OCI-LY1 (cell line): ENCODE results near the gene CREB3L2.

Source experiments
- H2AFZ ChIP-seq: fragments of 200-600 bp; sonication (generic), shearing (Covaris generic); 2 replicates; pipeline ENCODE4 v1.6.0; 2014; ENCODE audit warnings: antibody characterized with exemption, mild to moderate bottlenecking, low read length
- H3F3A ChIP-seq: fragments of 200-600 bp; sonication (generic), shearing (Covaris generic); 2 replicates; pipeline ENCODE4 v1.6.0; 2014; ENCODE audit warnings: mild to moderate bottlenecking, antibody characterized with exemption, low read length, moderate library complexity; ENCODE audit not compliant: insufficient read depth
- H3K27ac ChIP-seq: fragments of 200-600 bp; sonication (generic); 2 replicates; pipeline ENCODE4 v1.5.1; 2014; ENCODE audit warnings: low read length, mixed run types, mild to moderate bottlenecking, low read depth; ENCODE audit not compliant: poor library complexity, severe bottlenecking
- H3K27me3 ChIP-seq: fragments of 200-600 bp; sonication (generic); 2 replicates; pipeline ENCODE4 v1.6.0; 2014; ENCODE audit warnings: antibody characterized with exemption, mild to moderate bottlenecking, low read length, moderate library complexity; ENCODE audit not compliant: insufficient read depth
- H3K36me3 ChIP-seq: fragments of 200-600 bp; sonication (generic); 2 replicates; pipeline ENCODE4 v1.6.1; 2014; ENCODE audit warnings: mild to moderate bottlenecking, antibody characterized with exemption, low read length, moderate library complexity, mixed read lengths; ENCODE audit not compliant: insufficient read depth
- H3K4me1 ChIP-seq: fragments of 200-600 bp; sonication (generic); 2 replicates; pipeline ENCODE4 v1.5.1; 2014; ENCODE audit warnings: mild to moderate bottlenecking, low read length, moderate library complexity; ENCODE audit not compliant: insufficient read depth, severe bottlenecking
- H3K4me2 ChIP-seq: fragments of 200-600 bp; sonication (generic), shearing (Covaris generic); 2 replicates; pipeline ENCODE4 v1.6.1; 2014; ENCODE audit warnings: low read length
- H3K4me3 ChIP-seq: fragments of 200-600 bp; sonication (generic); 2 replicates; pipeline ENCODE4 v1.5.1; 2014; ENCODE audit warnings: low read length, low read depth, mild to moderate bottlenecking, mixed read lengths; ENCODE audit not compliant: poor library complexity, severe bottlenecking
- H3K79me2 ChIP-seq: fragments of 200-600 bp; shearing (Covaris generic); 2 replicates; pipeline ENCODE4 v1.6.1; 2016; ENCODE audit warnings: mixed run types, low read length, mixed read lengths; ENCODE audit not compliant: insufficient read depth
- H3K9ac ChIP-seq: fragments of 200-600 bp; sonication (generic), shearing (Covaris generic); 2 replicates; pipeline ENCODE4 v1.6.1; 2014; ENCODE audit warnings: mild to moderate bottlenecking, low read length, mixed read lengths
- H3K9me2 ChIP-seq: fragments of 200-600 bp; sonication (generic), shearing (Covaris generic); 2 replicates; pipeline ENCODE4 v1.6.1; 2014; ENCODE audit warnings: low read depth, mild to moderate bottlenecking, low read length, mixed read lengths
- H3K9me3 ChIP-seq: fragments of 200-600 bp; shearing (Covaris generic); 2 replicates; pipeline ENCODE4 v1.6.1; 2014; ENCODE audit warnings: low read length, mixed read lengths
- H4K20me1 ChIP-seq: fragments of 200-600 bp; sonication (generic), shearing (Covaris generic); 2 replicates; pipeline ENCODE4 v1.6.0; 2016; ENCODE audit warnings: mild to moderate bottlenecking, low read length; ENCODE audit not compliant: insufficient read depth
- CTCF ChIP-seq: fragments of 200-600 bp; sonication (generic), shearing (Covaris generic); IDR thresholded peaks from 2 replicates; pipeline ENCODE4 v1.5.1; 2017; ENCODE audit warnings: mild to moderate bottlenecking, antibody characterized with exemption, low read length, moderate library complexity, mixed read lengths
- EZH2 ChIP-seq: fragments of 200-600 bp; sonication (generic), shearing (Covaris generic); IDR thresholded peaks from 2 replicates; pipeline ENCODE4 v1.8.0; 2017; ENCODE audit warnings: borderline replicate concordance, mixed run types, mild to moderate bottlenecking, antibody characterized with exemption, low read length, moderate library complexity, mixed read lengths

The CREB3L2 gene, protein sequence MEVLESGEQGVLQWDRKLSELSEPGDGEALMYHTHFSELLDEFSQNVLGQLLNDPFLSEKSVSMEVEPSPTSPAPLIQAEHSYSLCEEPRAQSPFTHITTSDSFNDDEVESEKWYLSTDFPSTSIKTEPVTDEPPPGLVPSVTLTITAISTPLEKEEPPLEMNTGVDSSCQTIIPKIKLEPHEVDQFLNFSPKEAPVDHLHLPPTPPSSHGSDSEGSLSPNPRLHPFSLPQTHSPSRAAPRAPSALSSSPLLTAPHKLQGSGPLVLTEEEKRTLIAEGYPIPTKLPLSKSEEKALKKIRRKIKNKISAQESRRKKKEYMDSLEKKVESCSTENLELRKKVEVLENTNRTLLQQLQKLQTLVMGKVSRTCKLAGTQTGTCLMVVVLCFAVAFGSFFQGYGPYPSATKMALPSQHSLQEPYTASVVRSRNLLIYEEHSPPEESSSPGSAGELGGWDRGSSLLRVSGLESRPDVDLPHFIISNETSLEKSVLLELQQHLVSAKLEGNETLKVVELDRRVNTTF

DNA sequence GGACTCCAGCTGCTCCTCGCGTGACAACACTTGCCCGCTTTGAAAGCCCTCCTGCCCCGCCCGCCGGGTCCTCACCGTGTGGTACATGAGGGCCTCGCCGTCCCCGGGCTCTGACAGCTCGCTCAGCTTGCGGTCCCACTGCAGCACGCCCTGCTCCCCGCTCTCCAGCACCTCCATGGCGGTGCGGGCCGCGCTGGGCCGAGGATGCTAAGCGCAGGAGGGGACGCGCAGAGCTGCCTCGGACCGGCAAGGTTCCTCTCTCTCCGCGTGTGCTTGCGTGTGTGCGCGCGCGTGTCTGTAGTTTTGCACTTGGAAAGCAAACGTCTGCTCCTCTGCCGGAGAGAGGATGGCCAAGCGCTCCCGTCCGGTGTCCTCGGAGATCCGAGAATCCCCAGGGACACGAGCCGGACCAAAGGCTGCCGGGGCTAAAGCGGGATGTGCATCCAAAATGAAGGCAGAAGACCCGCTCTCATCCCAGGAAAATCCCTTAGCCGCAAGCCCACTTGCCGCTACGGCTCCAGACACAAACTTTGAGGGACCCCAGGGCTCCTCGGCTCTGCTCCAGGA, at the start of gene CREB3L2:
Gene CREB3L2, minus strand, starts transcription at position 558 of the 567 bp plus-strand sequence. Its CDS starts 381 bp downstream, at position 177.
- Histone ChIP-seq H3K9me3 (no peaks in the 10 kb centered on the region), H3K4me2 (no peak within 1 kb of the TSS), H3K4me1 (no peaks in the 10 kb centered on the region), H3K9me2 (no peaks in the 10 kb centered on the region), H3K27ac (no peak within 1 kb of the TSS), H3K27me3 (no peaks in the 10 kb centered on the region), H4K20me1 (no peaks in the 10 kb centered on the region), H3F3A (no peaks in the 10 kb centered on the region), H3K79me2 (no peaks in the 10 kb centered on the region), H3K4me3 (no peak within 1 kb of the TSS), H3K36me3 (no peaks in the 10 kb centered on the region), H3K9ac (no peak within 1 kb of the TSS), H2AFZ (no peak within 1 kb of the TSS)
- TF ChIP-seq CTCF (no peak), EZH2 (no peak)

- H3K27ac ChIP-seq, result no peak overlapping the region
Observed at GRCh38 chr7:138049505-138050116, 47.7 kb upstream of the CREB3L2 start.

GRCh38 chr7:138047907-138048306, 46.0 kb upstream of the CREB3L2 start:
- no peaks in the 10 kb centered on the region for H3K9me2 ChIP-seq
- H3K4me1 ChIP-seq, result no peaks in the 10 kb centered on the region
- no peak overlapping the region for H3K4me2 ChIP-seq
- TF ChIP-seq EZH2 (no peak), CTCF (no peak)
- H3K27me3 ChIP-seq, result no peaks in the 10 kb centered on the region
- H4K20me1 ChIP-seq, result no peaks in the 10 kb centered on the region
- no peak overlapping the region for H3K4me3 ChIP-seq
- H3K9ac ChIP-seq, result no peak overlapping the region
- no peaks in the 10 kb centered on the region for H3F3A ChIP-seq
- no peaks in the 10 kb centered on the region for H3K79me2 ChIP-seq
- no peak overlapping the region for H2AFZ ChIP-seq
- no peak overlapping the region for H3K27ac ChIP-seq
- no peaks in the 10 kb centered on the region for H3K9me3 ChIP-seq
- no peaks in the 10 kb centered on the region for H3K36me3 ChIP-seq

More at GRCh38 chr7:138049505-138050116, 47.7 kb upstream of the CREB3L2 start:
- Histone ChIP-seq H3F3A (no peaks in the 10 kb centered on the region), H4K20me1 (no peaks in the 10 kb centered on the region), H3K9ac (no peak overlapping the region), H3K9me2 (no peaks in the 10 kb centered on the region), H2AFZ (no peak overlapping the region), H3K36me3 (no peaks in the 10 kb centered on the region), H3K4me1 (no peaks in the 10 kb centered on the region), H3K79me2 (no peaks in the 10 kb centered on the region), H3K4me2 (no peak overlapping the region), H3K4me3 (no peak overlapping the region), H3K9me3 (no peaks in the 10 kb centered on the region), H3K27me3 (no peaks in the 10 kb centered on the region)
- TF ChIP-seq EZH2 (no peak), CTCF (no peak)
